Measurements from ENCODE around the gene GALNT2.

GALNT2 gene

DNA sequence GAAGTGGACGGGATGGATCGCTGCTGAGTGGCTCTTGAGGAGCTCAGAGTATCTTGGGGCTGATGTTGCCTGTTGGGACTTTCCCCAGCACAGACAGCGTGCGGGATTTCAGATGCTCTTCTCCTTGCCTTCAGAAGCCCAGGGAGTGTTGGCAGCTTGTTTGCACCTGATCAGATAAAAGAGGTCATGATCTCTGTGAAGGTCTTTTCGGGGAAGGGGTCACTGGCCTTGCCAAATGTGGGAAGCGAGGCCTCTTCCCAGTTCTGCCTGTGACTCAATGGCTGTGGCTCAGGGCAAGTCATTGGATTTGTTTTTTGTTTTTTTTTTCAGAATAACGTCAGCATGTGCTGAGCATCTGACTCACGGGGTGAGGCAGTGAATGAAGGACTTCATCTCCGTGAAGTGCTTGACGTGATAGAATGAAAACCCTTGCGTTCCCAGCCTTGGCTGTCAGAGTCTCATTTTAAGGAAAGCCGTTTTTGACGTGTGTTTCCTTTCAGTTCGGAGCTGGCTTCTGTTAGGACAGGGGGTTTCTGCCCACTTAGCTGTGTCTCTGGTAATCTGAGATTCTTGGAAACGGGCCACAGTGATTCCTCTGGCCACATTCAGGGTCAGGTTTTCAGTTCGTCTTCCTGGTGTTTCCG is 46.7 kb downstream of the GALNT2 start:
- H3K27me3 ChIP-seq (replicated peaks; ENCODE audit: control insufficient read depth, insufficient read depth, low read length), result no peaks in the 10 kb centered on the region
- no peak overlapping the region for H3K4me3 ChIP-seq (replicated peaks; ENCODE audit: low read depth, low read length)
- H3K36me3 ChIP-seq (ENCODE audit: control insufficient read depth, insufficient read depth, low read length), result no peaks in the 10 kb centered on the region
- no peak for DNase-seq (ENCODE audit: extremely low read depth, insufficient read length)
- TF ChIP-seq, protein P1, sequence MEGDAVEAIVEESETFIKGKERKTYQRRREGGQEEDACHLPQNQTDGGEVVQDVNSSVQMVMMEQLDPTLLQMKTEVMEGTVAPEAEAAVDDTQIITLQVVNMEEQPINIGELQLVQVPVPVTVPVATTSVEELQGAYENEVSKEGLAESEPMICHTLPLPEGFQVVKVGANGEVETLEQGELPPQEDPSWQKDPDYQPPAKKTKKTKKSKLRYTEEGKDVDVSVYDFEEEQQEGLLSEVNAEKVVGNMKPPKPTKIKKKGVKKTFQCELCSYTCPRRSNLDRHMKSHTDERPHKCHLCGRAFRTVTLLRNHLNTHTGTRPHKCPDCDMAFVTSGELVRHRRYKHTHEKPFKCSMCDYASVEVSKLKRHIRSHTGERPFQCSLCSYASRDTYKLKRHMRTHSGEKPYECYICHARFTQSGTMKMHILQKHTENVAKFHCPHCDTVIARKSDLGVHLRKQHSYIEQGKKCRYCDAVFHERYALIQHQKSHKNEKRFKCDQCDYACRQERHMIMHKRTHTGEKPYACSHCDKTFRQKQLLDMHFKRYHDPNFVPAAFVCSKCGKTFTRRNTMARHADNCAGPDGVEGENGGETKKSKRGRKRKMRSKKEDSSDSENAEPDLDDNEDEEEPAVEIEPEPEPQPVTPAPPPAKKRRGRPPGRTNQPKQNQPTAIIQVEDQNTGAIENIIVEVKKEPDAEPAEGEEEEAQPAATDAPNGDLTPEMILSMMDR (IDR thresholded peaks at IDR 0.05; ENCODE audit: insufficient read depth, low read length, poor library complexity, severe bottlenecking), result no peak

DNA sequence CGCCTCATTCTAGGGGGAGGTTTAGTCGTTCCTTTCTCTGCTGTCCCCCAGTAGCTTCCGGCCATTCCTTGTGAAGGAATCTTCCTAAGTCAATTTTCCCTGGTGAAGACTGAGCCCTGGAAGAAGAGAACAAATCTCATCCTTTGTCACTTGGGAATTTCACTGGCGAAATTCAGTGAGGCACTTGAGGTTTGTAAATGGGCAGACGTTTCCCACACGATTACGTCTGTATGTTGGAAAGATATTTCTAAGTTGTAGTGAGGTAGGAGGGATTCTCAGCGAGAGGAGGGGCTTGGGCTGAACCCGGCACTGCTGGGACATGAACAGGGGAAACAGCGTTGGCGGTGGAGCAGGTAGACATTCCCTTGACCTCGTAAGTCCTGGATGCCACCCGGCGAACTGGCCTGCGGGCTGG is 47.2 kb downstream of the GALNT2 start:
- Histone ChIP-seq H3K4me3 (replicated peaks; ENCODE audit: low read depth, low read length) (no peak overlapping the region), H3K27me3 (replicated peaks; ENCODE audit: control insufficient read depth, insufficient read depth, low read length) (no peaks in the 10 kb centered on the region), H3K36me3 (ENCODE audit: control insufficient read depth, insufficient read depth, low read length) (no peaks in the 10 kb centered on the region)
- DNase-seq (ENCODE audit: extremely low read depth, insufficient read length), result no peak
- TF ChIP-seq, protein P1 (IDR thresholded peaks at IDR 0.05; ENCODE audit: insufficient read depth, low read length, poor library complexity, severe bottlenecking), result no peak

DNA sequence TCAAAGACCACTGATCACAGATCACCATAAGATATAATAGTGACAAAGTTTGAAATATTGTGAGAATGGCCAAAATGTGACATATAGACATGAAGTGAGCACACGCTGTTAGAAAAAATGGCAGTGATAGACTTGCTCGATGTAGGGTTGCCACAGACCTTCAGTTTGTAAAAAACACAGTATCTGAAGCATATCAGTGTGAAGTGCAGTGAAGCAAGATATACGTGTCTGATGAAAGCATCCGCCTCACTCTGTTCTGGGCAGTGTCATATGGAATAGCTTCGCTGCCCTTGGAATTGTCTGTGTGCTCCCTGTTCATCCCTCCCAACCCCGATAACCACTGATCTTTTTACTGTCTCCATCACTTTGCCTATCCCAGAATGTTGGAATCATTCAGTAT is 50.7 kb downstream of the GALNT2 start:
- no peak overlapping the region for H3K4me3 ChIP-seq (replicated peaks; ENCODE audit: low read depth, low read length)
- DNase-seq (ENCODE audit: extremely low read depth, insufficient read length), result no peak
- no peaks in the 10 kb centered on the region for H3K27me3 ChIP-seq (replicated peaks; ENCODE audit: control insufficient read depth, insufficient read depth, low read length)
- TF ChIP-seq, protein P1 (IDR thresholded peaks at IDR 0.05; ENCODE audit: insufficient read depth, low read length, poor library complexity, severe bottlenecking), result no peak
- no peaks in the 10 kb centered on the region; the same call in 1 of the 2 replicates for H3K36me3 ChIP-seq (ENCODE audit: control insufficient read depth, insufficient read depth, low read length)

DNA sequence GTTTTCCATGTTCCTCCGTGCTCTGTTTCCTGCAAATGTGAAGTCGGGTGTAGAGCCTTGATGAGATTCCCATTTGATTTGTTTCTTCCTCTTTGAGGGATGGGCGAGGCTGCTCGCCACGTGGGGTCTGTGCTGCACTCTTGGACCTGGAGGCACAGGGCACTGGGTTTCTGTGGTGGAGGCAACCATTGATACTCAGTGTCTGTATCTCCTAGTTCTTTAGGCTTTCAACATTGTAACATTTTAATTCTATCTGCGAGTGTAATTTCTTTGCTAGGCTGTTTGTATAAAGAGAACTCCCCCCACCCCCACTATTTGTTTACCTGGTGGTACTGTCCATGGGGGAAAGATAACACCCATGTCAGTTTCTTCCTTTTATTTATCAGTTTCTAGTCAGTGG is 52.3 kb downstream of the GALNT2 start:
- TF ChIP-seq, protein P1 (IDR thresholded peaks at IDR 0.05; ENCODE audit: insufficient read depth, low read length, poor library complexity, severe bottlenecking), result no peak

DNA sequence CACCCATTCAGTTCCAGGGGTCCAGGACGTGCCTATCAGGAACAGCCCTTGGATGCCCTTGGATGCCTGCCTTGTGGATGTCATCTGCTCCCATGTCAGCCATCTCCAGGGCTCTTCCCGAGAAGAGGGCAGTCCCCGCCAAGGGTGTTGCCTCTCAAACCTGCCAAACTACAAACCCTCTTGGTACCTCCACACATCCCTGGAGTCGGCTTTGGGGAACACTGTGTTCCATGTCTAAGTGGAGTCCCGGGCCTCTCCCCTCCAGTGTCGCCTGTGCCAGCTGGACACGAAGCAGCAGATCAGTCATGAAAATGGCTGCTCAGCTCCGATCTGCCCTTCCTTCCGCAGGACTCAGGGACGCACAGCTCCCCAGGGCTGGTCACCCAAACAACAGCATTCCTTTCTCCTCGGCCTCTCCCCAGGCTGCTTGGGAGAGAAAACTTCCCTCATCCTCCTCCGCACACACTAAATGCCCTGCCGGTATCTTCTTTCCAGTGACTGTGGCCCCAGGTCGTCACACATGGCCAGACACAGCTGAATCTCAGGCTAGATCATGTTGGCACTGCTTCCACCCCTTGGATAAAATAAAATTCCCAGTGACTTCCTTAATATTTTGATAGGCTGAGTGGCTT is 53.4 kb downstream of the GALNT2 start:
- TF ChIP-seq, protein P1 (IDR thresholded peaks at IDR 0.05; ENCODE audit: insufficient read depth, low read length, poor library complexity, severe bottlenecking), result no peak
- no peaks in the 10 kb centered on the region; the same call in 1 of the 2 replicates for H3K36me3 ChIP-seq (ENCODE audit: control insufficient read depth, insufficient read depth, low read length)

More for the DNA sequence above, 52.3 kb downstream of the GALNT2 start:
- Histone ChIP-seq H3K36me3 (ENCODE audit: control insufficient read depth, insufficient read depth, low read length) (no peaks in the 10 kb centered on the region; the same call in 1 of the 2 replicates), H3K4me3 (replicated peaks; ENCODE audit: low read depth, low read length) (no peak overlapping the region), H3K27me3 (replicated peaks; ENCODE audit: control insufficient read depth, insufficient read depth, low read length) (no peaks in the 10 kb centered on the region)
- no peak for DNase-seq (ENCODE audit: extremely low read depth, insufficient read length)

More for the DNA sequence above, 53.4 kb downstream of the GALNT2 start:
- DNase-seq (ENCODE audit: extremely low read depth, insufficient read length), result no peak
- Histone ChIP-seq H3K4me3 (replicated peaks; ENCODE audit: low read depth, low read length) (no peak overlapping the region), H3K27me3 (replicated peaks; ENCODE audit: control insufficient read depth, insufficient read depth, low read length) (no peaks in the 10 kb centered on the region)
